GM23338 (cell line): ENCODE measurements around the gene OR6K2.

Experiments
- EZH2 ChIP-seq: fragments of 200-600 bp; sonication (generic); IDR thresholded peaks from one replicate; pipeline ENCODE4 v1.8.0; 2017; ENCODE audit warnings: antibody characterized with exemption, mild to moderate bottlenecking, low read depth; ENCODE audit not compliant: unreplicated experiment
- EZH2phosphoT487 ChIP-seq: fragments of 200-600 bp; sonication (generic); IDR thresholded peaks from one replicate; pipeline ENCODE4 v1.8.1; 2018; ENCODE audit warnings: antibody characterized with exemption; ENCODE audit not compliant: unreplicated experiment
- NANOG ChIP-seq: IDR thresholded peaks from 2 replicates; pipeline ENCODE4 v1.6.1; 2016; ENCODE audit warnings: antibody characterized with exemption, borderline replicate concordance
- POLR2AphosphoS5 ChIP-seq: IDR thresholded peaks from 2 replicates; pipeline ENCODE4 v1.6.1; 2016; ENCODE audit warnings: antibody characterized with exemption, low read depth
- REST ChIP-seq: IDR thresholded peaks from one replicate; pipeline ENCODE4 v1.6.1; 2018; ENCODE audit warnings: antibody characterized with exemption; ENCODE audit not compliant: unreplicated experiment
- STAT1 ChIP-seq: IDR thresholded peaks from one replicate; pipeline ENCODE4 v1.6.1; 2016; ENCODE audit warnings: antibody characterized with exemption; ENCODE audit not compliant: unreplicated experiment
- TF ChIP-seq, protein P1 (sequence below), 2 experiments: fragments of 200-600 bp in 1 of 2; sonication (generic) in 1 of 2; conservative IDR thresholded peaks; 2 replicates each; pipeline versions ENCODE4 v1.5.1 to v1.6.1; 2016 to 2017; ENCODE audit warnings: antibody characterized with exemption in 2 of 2, low read depth in 2 of 2, mild to moderate bottlenecking in 2 of 2, moderate library complexity in 1 of 2

- no peak for TF ChIP-seq REST
- no peak for TF ChIP-seq EZH2
- TF ChIP-seq, protein P1, sequence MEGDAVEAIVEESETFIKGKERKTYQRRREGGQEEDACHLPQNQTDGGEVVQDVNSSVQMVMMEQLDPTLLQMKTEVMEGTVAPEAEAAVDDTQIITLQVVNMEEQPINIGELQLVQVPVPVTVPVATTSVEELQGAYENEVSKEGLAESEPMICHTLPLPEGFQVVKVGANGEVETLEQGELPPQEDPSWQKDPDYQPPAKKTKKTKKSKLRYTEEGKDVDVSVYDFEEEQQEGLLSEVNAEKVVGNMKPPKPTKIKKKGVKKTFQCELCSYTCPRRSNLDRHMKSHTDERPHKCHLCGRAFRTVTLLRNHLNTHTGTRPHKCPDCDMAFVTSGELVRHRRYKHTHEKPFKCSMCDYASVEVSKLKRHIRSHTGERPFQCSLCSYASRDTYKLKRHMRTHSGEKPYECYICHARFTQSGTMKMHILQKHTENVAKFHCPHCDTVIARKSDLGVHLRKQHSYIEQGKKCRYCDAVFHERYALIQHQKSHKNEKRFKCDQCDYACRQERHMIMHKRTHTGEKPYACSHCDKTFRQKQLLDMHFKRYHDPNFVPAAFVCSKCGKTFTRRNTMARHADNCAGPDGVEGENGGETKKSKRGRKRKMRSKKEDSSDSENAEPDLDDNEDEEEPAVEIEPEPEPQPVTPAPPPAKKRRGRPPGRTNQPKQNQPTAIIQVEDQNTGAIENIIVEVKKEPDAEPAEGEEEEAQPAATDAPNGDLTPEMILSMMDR (conservative IDR thresholded peaks at IDR 0.05; ENCODE audit: low read depth in 2 of 2) = no peak
- TF ChIP-seq POLR2AphosphoS5 = no peak
- no peak for TF ChIP-seq EZH2phosphoT487
- no peak for TF ChIP-seq STAT1
- no peak for TF ChIP-seq NANOG
These were observed 8.5 kb downstream of the OR6K2 start for GRCh38 chr1:158691907-158692306.
